CD4-positive, alpha-beta T cell treated with Interleukin-4 for 4 hours (primary cell): ENCODE results near the gene GARIN1A.
"Not testable (repeated sequence)": the region's sequence is repeated elsewhere in the genome, so short reads cannot be mapped to it uniquely, and the experiment has no call there.

Experiments
- DNase-seq: peaks from one replicate; pipeline ENCODE4 v3.0.0-alpha.2; 2020

The GARIN1A gene

DNA sequence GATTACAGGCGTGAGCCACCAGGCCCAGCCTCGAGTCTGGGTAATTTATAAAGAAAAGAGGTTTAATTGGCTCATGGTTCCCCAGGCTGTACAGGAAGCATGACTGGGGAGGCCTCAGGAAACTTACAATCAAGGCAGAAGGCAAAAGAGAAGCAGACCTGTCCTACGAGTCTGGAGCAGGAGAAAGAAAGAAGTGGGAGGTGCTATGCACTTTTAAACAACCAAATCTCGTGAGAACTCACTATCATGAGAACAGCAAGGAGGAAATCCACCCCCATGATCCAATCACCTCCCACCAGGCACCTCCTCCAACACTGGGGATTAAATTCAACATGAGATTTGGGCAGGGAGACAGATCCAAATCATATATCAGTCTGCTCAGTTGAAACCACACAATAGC is 11.6 kb downstream of the GARIN1A start:
- DNase-seq = not testable (repeated sequence)

DNA sequence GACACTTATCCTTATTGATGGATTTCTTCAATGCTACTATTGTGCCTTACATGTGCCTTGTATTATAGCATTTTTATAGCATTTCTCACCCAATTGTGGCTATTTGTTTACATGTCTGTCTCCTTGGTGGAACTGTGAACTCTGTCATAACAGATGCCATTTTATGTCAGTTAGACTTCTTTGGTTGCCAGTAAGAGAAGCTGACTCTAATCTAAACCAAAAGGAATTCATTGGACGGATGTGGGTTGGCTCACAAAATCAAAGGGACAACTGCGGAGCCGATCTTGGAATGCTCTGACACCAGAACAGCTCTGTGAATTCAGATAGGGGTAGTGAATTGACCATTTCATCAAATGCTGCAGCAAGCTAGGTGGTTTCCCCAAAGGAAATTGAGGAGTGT is 15.0 kb downstream of the GARIN1A start:
- DNase-seq = no peak

DNA sequence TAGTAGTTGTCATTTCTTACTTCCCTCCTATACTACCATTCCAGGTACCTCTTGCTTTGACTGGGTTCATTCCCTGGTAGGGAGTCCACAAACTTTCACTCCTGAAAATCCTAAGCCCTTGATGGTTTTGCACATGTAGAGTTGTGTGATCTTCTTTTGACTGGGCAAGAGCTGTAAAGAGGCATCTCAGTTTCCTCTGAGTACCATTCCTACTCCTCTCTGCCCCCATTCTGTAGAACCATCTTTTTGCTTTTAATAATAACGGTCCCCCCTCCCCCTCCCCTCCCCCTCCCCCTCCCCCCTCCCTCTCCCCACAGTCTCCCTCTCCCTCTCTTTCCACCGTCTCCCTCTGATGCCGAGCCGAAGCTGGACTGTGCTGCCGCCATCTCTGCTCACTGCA is 16.4 kb downstream of the GARIN1A start:
- no peak for DNase-seq

DNA sequence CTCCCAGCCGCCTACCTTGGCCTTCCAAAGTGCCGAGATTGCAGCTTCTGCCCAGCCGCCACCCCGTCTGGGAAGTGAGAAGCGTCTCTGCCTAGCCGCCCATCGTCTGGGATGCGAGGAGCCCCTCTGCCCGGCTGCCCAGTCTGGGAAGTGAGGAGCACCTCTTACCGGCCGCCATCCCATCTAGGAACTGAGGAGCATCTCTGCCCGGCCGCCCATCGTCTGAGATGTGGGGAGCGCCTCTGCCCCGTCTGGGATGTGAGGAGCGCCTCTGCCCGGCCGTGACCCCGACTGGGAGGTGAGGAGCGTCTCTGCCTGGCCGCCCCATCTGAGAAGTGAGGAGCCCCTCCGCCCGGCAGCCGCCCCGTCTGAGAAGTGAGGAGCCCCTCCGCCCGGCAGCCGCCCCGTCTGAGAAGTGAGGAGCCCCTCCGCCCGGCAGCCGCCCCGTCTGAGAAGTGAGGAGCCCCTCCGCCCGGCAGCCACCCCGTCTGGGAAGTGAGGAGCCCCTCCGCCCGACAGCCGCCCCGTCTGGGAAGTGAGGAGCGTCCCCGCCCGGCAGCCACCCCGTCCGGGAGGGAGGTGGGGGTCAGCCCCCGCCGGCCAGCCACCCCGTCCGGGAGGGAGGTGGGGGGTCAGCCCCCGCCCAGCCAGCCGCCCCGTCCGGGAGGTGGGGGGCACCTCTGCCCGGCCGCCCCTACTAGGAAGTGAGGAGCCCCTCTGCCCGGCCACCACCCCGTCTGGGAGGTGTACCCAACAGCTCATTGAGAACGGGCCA is 17.3 kb downstream of the GARIN1A start:
- DNase-seq = not testable (repeated sequence)

DNA sequence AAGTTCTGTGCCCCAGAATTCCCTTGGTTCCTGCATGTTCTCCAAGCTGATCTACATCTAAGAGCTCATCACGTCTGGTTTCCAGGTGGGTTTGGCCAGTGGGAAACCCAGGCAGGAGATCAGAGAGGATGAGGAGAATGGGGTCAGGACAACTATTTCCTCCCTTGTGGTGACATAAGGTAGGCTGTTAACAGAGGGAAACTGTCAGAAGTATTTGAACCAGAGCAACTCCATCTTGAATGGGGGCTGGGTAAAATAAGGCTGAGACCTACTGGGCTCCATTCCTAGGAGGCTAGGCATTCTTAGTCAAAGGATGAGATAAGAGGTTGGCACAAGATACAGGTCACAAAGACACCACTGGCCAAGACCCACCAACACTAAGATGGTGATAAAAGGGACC is 19.1 kb downstream of the GARIN1A start:
- DNase-seq = no peak

DNA sequence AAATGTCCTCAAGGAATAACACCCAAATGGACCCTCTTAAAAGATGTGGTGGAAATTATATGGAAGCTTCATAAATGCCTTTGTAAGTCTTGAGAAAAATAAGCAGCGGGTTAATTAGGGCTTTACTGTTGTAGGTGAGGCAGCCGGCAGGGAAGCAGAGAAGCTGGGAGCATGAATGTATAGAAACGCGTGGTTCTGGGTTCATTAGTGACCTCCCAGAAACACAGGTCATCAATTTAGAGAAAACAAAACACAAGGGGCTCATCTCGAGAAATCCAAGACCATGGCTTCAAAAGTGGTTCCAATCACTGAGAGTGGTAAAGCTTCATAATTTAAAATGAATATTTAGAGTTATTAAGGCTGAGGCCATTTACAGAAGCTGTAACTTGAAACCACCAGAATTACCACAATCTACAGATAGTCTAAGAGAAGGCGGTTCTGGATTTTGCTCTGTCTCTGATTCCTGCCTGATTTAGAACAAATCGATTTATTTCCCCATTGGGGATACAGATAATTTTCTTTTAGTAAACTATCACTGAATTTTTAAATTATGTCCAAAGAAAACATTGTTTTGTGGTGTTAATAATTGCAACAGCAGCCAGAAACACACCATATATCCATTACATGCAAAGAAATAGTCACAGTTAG is 20.7 kb downstream of the GARIN1A start:
- DNase-seq = no peak

DNA sequence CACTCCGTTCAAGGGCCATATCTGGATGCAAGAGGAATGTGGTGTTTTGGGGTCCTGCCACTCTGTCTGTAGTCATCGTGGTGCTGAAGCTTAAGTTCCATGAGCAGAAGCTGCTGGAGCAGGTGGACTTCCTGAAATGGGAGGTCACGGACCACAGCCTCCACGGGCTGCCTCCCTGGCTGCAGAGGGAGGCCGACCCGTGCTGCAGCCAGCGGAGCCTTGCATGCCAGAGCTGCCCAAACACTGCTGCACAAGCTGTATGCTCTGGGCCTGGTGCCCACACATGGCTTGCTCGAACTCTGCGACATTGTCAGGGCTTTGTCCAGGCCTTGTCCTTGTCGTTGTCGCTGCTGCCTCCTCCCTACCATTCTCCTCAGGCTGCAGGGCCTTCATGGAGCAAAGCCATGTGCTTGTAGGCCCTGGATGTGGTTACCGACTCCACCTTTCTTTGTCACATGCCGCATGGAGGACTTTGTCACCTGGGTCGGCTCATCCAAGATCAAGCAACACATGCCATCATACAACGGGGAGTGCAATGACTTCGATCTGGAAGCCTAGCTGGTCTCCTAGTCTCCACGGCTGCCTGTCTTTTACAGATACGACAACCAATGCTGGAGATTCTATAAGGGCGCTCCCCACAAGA is 21.4 kb downstream of the GARIN1A start:
- no peak for DNase-seq

DNA sequence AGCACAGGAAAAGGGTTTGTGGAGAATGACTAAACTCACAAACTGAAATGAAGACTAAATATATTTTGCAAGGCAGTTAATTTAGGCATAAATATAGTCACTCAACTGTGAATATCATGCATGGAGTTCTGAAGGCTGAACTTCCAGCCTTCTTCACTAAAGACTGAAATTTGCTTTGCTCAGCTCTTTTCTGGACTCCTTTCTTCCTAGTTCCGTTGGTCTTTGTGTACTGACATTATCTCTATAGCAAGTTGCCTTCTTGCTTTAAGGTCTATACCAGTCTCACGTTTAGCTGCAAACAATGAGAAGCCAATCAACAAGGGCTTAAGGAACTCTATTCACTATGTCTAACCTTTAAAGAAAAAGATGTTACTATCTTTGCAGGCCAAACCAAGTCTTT is 22.6 kb downstream of the GARIN1A start:
- no peak for DNase-seq

DNA sequence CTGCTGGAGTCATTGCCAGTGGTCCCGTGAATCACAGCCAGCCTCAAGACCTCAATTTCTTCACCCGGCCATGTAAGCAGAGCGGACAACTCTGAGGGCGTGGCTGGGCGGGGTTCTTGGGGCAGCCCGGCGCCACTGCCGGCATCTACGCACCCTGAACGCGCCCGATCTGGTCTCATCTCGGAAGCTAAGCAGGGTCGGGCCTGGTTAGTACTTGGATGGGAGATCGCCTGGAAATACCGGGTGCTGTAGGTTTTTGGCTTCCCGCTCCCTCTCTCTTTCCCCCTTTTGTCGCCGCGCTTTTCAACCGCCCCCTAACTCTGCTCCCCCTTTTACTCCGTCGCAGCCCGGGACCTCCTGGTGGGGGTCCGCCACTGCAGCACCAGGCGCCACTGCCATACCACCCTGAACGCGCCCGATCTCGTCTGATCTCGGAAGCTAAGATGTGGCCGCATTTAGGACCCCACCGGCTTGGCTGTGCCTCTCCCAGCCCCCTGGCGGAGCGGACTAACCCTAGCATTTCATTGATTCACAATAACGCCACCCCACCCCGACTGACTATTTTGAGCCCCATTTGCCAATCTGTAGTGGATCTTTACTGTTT is 25.3 kb downstream of the GARIN1A start:
- peak; percentile 13 for DNase-seq

DNA sequence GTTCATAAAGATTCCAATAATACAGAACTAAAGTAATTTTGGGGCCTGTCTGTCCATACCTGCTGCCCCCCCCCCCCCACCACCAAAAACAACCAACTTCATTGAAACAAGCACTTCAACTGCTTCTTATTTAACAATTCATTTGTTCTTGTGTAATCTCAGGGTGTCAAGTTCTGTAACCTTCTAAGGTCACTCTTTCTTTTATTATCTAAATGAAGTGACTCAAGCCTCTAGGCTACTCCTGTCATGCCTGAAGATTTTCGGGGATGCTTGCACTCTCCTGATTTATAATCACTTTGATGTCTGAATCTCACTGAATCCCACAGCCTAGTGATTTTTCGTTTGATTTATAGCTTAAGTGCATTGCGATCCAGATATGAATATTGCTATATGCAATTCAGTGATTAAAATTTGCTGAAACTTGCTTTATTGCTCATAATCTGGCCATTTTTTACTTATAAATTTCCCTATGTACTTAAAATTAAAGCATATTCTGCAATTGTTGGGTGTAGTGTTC is 27.2 kb downstream of the GARIN1A start:
- DNase-seq = no peak

DNA sequence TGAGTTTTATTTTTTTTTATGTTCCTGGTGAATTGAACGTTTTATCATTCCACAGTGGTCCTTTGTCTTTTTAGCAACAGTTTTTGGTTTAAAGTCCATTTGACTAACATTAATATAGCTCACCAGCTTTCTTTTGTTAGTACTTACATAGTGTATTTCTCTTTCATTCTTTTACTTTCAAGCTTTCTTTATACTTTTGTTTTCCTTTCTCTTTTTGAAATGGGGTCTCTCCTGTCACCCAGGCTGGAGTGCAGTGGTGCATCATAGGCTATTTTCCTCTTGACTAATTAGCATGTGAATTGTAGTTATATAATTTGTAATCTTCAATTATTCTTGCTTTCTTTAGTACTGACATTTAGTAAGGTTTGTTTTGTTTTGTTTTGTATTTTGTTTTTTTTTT is 27.8 kb downstream of the GARIN1A start:
- DNase-seq = no peak

DNA sequence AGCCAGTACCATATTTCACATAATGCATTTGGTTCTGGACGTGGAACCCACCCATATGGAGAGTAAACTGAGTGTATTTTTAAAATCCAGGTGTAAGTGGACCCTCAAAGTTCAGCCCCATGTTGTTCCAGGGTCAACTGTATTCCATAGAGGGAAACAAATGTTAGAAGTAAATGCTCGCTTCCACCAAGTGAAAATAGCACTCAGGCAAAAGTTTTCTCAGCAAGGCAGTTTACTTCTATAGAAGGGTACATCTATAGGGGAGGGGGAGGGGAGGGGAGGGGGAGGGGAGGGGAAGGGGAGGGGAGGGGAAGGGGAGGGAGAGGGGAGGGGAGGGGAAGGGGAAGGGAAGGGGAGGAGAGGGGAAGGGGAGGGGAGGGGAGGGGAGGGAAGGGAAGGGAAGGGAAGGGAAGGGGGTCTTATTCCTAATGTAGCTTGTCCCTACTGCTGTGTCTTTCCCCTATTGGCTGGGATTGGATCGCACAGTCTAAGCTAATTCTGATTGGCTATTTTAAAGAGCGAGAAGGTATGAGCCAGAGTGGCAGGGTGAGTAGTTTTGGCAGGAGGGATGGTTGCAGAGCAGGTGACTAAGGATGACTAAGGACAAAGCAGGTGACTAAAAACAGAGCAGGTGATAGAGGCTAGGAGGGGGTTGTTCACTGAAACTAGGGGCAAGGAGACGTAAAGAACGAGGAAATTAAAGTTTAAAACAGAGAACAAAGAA is 29.1 kb downstream of the GARIN1A start:
- no peak for DNase-seq

DNA sequence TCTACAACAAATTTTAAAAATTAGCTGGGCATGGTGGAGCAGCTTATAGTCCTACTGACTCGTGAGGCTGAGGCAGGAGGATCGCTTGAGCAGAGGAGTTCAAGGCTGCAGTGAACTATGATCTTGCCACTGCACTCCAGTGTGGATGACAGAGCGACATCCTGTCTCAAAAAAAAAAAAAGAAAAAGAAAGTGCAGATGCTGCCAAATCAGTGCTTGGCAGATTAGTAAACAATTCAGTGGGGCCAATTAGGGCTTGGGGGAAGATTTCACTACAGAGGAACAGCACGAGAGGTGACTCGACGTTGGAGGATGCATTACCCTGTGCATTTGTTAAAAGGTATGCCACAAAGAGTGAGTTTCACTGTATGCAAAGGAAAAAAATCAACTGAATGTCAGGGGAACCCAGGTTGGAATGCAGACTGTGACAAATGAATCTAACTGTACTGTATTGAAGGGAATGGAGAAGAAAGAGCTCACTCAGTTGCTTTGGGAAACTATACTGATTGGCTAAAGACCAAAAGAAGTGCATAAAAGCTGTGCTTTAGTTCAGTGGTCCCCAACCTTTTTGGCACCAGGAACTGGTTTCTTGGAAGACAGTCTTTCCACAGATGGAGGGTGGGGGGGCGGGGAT is 31.6 kb downstream of the GARIN1A start:
- no peak for DNase-seq

DNA sequence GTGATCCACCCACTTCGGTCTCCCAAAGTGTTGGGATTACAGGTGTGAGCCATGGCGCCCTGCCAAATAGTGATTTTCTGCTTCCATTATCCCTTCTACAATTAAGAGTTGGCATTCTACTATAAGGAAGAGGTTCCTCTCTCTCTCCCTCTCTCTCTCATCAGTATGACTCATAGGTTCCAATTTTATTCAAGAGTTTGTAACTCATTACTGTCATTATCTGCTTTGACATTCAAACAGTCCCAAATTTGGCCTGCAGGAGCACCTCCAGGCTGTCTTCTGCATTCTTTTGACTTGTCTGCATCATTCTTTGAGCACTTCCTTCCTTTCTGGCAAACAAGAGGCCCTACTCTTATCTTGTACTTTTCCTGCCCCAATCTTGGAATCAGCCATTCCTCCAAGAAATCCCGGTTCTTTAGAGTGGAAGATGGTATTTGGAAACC is 33.8 kb downstream of the GARIN1A start:
- DNase-seq = no peak

DNA sequence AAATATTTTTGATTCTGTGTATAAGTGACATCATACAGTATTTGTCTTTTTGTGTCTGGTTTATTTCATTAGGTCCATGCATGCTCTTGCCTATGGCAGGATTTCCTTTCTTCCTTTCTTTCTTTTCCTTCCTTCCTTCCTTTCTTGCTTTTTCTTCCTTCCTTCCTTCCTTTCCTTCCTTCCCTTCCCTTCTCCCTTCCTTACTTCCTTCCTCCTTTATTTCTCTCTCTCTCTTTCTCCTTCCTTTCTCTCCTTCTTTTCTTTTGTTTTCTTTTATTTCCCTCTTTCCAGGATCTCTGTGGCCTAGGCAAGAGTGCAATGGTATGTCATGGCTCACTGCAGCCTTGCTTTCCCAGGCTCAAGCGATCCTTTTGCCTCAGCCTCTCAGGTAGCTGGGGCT is 35.7 kb downstream of the GARIN1A start:
- no peak for DNase-seq

DNA sequence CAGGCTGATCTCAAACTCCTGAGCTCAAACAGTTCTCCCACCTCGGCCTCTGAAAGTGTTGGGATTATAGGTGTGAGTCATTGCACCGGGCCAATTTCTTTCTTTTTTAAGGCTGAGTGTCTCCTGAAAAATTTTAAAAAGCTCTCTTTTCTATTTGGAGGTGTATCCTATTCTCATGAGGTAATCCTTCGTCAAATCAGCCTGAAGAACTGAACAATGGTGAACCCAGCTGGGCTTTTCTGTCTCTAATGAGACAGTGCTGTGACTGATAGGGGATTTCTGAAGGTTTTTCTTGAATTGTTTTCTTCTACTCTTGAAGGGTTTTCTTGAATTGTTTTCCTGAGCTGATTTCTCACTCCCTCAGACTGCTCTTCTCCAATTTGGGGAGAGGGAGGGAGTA is 36.1 kb downstream of the GARIN1A start:
- no peak for DNase-seq

DNA sequence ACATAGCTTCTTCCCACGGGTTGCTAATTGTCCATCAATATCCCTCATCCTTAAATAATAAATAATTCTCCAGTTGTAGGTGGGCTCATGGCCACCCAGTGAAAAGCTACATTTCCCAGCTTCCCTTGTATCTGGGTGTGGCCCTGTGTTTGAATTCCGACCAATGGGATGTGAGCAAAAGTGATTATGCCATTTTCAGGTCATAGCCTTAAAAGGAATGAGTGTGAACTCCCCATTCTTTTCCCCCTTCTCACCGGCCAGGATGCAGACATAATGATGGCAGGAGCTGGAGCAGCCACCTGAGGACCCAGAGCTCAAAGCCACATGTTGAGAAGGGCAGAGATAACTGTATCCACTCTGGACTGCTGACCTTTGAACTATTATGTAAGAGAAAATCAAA is 36.7 kb downstream of the GARIN1A start:
- DNase-seq = no peak

DNA sequence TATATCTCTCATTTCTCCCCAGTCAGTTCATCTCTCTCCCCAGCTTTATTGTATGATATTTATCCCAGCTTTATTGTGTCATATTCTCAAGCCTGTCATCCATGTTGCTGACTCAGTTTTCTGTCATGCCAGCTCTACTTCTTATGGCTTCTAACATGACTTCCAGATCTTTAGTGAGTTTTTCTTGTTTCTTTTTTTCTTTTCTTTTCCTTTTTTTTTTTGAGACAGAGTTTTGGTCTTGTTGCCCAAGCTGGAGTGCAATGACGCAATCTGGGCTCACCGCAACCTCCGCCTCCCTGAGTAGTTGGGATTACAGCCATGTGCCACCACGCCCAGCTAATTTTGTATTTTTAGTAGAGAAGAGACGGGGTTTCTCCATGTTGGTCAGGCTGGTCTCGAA is 38.4 kb downstream of the GARIN1A start:
- DNase-seq = no peak

DNA sequence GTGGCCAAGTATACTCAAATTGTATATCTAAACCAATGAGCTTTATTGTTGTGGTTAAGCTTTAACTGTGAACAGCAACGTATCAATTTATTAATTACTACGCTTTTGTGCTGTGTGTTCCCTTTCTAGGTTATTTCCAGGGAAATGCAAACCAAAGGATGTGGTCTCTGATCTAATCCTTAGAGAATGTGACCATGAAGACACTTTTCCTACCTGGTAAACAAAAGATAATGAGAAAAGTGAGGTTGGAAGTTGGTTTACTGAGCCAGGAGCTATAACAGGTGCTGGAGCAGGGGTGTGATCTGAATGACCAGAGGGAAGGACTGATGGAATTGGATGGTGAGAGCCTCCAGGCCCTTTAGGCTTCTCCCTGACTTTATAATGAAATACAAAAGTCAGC is 41.7 kb downstream of the GARIN1A start:
- DNase-seq = no peak

DNA sequence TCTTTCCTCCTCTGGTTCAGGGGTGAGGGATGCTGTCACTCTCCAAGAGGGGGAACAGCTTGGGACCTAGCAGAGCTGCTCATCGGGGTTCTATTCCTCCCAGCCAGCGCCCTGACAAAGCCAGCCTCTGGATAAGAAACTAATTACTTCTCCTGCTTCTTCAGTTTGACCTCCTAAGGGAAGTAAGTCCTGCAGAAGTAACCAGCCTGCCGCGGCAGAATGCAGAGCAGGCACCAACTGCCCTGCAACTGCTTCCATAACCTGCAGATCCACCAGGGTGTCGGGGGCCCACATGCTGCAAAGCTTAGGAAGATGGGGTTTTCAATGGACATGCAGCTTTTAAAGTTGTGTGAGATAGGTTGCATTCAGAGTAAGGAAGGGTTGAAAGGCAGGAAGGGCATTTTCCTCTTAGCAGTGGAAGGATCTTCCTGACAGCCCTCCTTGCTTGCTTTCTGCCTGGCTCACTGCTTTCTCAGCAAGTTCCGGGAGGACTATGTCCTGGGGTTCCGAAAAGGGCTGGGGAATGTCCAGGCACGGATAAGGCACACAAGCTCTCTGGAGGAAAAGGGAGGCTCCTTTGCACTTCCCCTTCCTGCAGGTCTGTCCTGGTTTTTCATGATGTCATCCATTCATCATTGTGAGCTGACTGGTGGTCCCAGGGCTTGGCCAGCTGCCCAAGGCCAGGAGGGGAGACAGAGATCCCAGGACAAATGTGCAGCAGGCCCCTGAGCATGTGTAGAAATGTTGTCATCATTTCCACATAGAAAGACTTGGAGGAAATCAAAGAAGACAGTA is 42.8 kb downstream of the GARIN1A start:
- DNase-seq = no peak

DNA sequence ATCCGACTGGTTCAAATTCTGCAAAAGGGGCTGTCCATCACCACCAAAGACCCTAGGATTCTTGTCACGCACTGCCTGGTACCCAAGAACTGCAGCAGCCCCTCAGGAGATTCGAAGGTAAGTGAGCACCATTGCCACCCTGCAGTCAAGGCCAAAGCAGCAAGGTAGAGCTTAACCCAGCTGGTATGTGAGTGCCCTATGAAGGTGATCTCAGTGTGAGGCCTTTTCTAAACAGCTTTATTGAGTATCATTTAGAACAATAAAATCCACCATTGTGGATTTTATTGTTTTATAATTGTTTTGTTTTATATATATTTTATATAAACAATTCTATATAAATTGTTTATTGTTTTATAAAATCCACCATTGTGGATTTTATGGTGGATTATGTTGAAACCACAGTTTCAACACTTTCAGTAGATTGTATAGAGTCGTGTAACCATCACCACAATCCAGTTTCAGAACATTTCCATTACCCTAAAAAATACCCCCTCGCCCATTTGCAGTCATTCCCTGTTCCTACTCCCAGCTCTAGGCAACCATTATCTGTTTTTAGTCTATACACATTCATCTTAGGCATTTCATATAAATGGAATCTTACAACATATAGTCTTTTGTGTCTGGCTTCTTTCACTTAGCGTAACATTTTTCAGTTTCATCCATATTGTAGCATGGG is 47.0 kb downstream of the GARIN1A start:
- DNase-seq = no peak
